A549 (cell line): ENCODE measurements around the gene SASH1. TPM values are rescaled to one million over a fixed set of nuclear protein-coding genes. Genes with fewer than 3 reads are reported as not detected.

Source experiments
- ATAC-seq, 2 experiments: fragments of 200-7000 bp in 1 of 2; fragments of >200 bp in 1 of 2; cut with Nextera tagmentation in 1 of 2; cut with Tn5 transposase in 1 of 2; 3 replicates each; pipeline versions ENCODE4 v1.8.0 to v1.9.1; 2018 to 2020; ENCODE audit warnings: mild to moderate bottlenecking in 1 of 2, moderate library complexity in 1 of 2
- CTCF ChIA-PET: fragments of 300-600 bp; sonication (Branson Sonifier 250); formaldehyde crosslinking; extraction: SDS; loops from one replicate; lab custom pipeline; 2021; ENCODE audit warnings: antibody characterized with exemption, inconsistent platforms; lab: Yijun Ruan, JAX
- POLR2A ChIA-PET: fragments of 350-600 bp; formaldehyde crosslinking; extraction: SDS; loops from one replicate; lab custom pipeline; 2021; ENCODE audit warnings: antibody characterized with exemption, inconsistent platforms; lab: Yijun Ruan, JAX
- DNase-seq, 2 experiments: peaks; one replicate each; pipeline versions ENCODE4 v3.0.0 to v3.0.0-alpha.2; 2011 to 2016; ENCODE audit warnings: low read depth in 1 of 2, low spot score in 1 of 2
- FAIRE-seq: peaks from 2 replicates; lab custom pipeline; 2011; peaks lifted over from hg19 to GRCh38; lab: Jason Lieb, UNC
- H3K27ac ChIP-seq, 2 experiments: fragments of >200 bp; sonication (Bioruptor Twin); formaldehyde crosslinking; 3 replicates each; pipeline ENCODE4 v1.5.1; 2016 to 2017
- H3K4me1 ChIP-seq: fragments of >200 bp; sonication (Bioruptor Twin); formaldehyde crosslinking; 3 replicates; pipeline ENCODE4 v1.6.1; 2016
- H3K4me2 ChIP-seq: fragments of >200 bp; sonication (Bioruptor Twin); formaldehyde crosslinking; 3 replicates; pipeline ENCODE4 v1.6.1; 2016
- H3K4me3 ChIP-seq: fragments of >200 bp; sonication (Bioruptor Twin); formaldehyde crosslinking; 3 replicates; pipeline ENCODE4 v1.5.1; 2016
- H3K9me3 ChIP-seq: fragments of >200 bp; sonication (Bioruptor Twin); formaldehyde crosslinking; 3 replicates; pipeline ENCODE4 v1.6.1; 2016
- ATOH8 ChIP-seq: fragments of 250-450 bp; sonication (Bioruptor Pico); IDR thresholded peaks from 2 replicates; pipeline ENCODE4 v1.5.0; 2020; ENCODE audit warnings: low read depth, mild to moderate bottlenecking, moderate library complexity
- CBX8 ChIP-seq: fragments of 200-600 bp; sonication (generic); IDR thresholded peaks from 2 replicates; pipeline ENCODE4 v1.6.1; 2016
- CEBPB ChIP-seq, 2 experiments: fragments of >200 bp in 1 of 2; sonication (Bioruptor Twin) in 1 of 2; formaldehyde crosslinking in 1 of 2; IDR thresholded peaks; 2 replicates each; pipeline ENCODE4 v1.6.1; 2012 to 2016
- E2F6 ChIP-seq: IDR thresholded peaks from 2 replicates; pipeline ENCODE4 v1.6.1; 2012; ENCODE audit warnings: low read depth, borderline replicate concordance
- EP300 ChIP-seq, 2 experiments: fragments of >200 bp; sonication (Bioruptor Twin); formaldehyde crosslinking; IDR thresholded peaks; 2 replicates in 1 of 2; 3 replicates in 1 of 2; pipeline ENCODE4 v1.6.1; 2016 to 2017
- HEYL ChIP-seq: fragments of 250-450 bp; sonication (Bioruptor Pico); IDR thresholded peaks from 2 replicates; pipeline ENCODE4 v1.8.0; 2021; ENCODE audit warnings: mild to moderate bottlenecking, moderate library complexity
- HMGXB4 ChIP-seq: fragments of 250-450 bp; sonication (Bioruptor Pico); IDR thresholded peaks from 2 replicates; pipeline ENCODE4 v1.5.0; 2021; ENCODE audit warnings: mild to moderate bottlenecking, moderate library complexity, borderline replicate concordance
- HOXB13 ChIP-seq: fragments of 250-450 bp; sonication (Bioruptor Pico); IDR thresholded peaks from 2 replicates; pipeline ENCODE4 v1.5.0; 2020; ENCODE audit warnings: low read depth, mild to moderate bottlenecking, moderate library complexity
- HOXB5 ChIP-seq: fragments of 250-450 bp; sonication (Bioruptor Pico); IDR thresholded peaks from 2 replicates; pipeline ENCODE4 v1.5.0; 2020; ENCODE audit warnings: mild to moderate bottlenecking, moderate library complexity
- MYC ChIP-seq: IDR thresholded peaks from 2 replicates; pipeline ENCODE4 v1.6.1; 2012; ENCODE audit warnings: mild to moderate bottlenecking, inconsistent platforms, low read length, improper control_type of control experiment, borderline replicate concordance
- NPAS2 ChIP-seq: fragments of 250-450 bp; sonication (Bioruptor Pico); IDR thresholded peaks from 2 replicates; pipeline ENCODE4 v1.8.0; 2022; ENCODE audit warnings: mild to moderate bottlenecking, moderate library complexity, borderline replicate concordance
- POLR2AphosphoS2 ChIP-seq: conservative IDR thresholded peaks from 2 replicates; pipeline ENCODE4 v1.6.1; 2012; ENCODE audit warnings: low read length, improper control_type of control experiment, inconsistent platforms
- RARB ChIP-seq: fragments of 250-450 bp; sonication (Bioruptor Pico); IDR thresholded peaks from 2 replicates; pipeline ENCODE4 v1.8.0; 2021; ENCODE audit warnings: mild to moderate bottlenecking, moderate library complexity
- RCOR1 ChIP-seq: fragments of 150-350 bp; IDR thresholded peaks from 2 replicates; pipeline ENCODE4 v1.6.1; 2014; ENCODE audit warnings: antibody characterized with exemption, low read length, low read depth
- RNF2 ChIP-seq: fragments of 200-600 bp; sonication (generic); IDR thresholded peaks from 2 replicates; pipeline ENCODE4 v1.6.1; 2016; ENCODE audit warnings: low read depth, mild to moderate bottlenecking, antibody characterized with exemption, moderate library complexity, borderline replicate concordance
- ZFP36 ChIP-seq: fragments of 450-650 bp; IDR thresholded peaks from 2 replicates; pipeline ENCODE4 v1.6.1; 2014; ENCODE audit warnings: borderline replicate concordance; ENCODE audit not compliant: partially characterized antibody
- WGBS: methylation state at CpG from one replicate; pipeline ENCODE4 v1.1.6; 2017; ENCODE audit errors: missing lambda C conversion rate; 5-methylcytosine and 5-hydroxymethylcytosine counted together
- polyA plus RNA-seq, 4 experiments: library from polyadenylated mRNA; depleted of rRNA in 3 of 4; stranded (reverse); fragments of >200 nt; fragmentation: RNase III in 1 of 4; extraction: RNeasy Plus Mini Kit Qiagen cat#74134 plus additional on column Dnase treatment in 1 of 4; gene quantifications; 2 replicates in 3 of 4; 3 replicates in 1 of 4; pipeline ENCODE4 v1.2.3, GENCODE V29; 2011 to 2017
- TF ChIP-seq, protein P1 (sequence below): fragments of >200 bp; sonication (Bioruptor Twin); formaldehyde crosslinking; IDR thresholded peaks from 3 replicates; pipeline ENCODE4 v1.5.1; 2016

SASH1 gene
- polyA plus RNA-seq, 2 of the 4 experiments (the other 2 are of a cell fraction), result 2.5 to 3.0 TPM

- ATAC-seq, result no peak
- H3K9me3 ChIP-seq, result no peaks in the 10 kb centered on the region
- H3K4me1 ChIP-seq, result no peaks in the 10 kb centered on the region
- no peak overlapping the region for H3K4me3 ChIP-seq
- no peak overlapping the region for H3K27ac ChIP-seq
- ChIA-PET CTCF (interaction anchor here (0.6 to 2.2 kb wide), 2 partner anchors 13 to 698 kb away, joined by 4 to 7 read pairs; no protein-coding TSS in a partner anchor), POLR2A (no interaction called here)
- no peak for DNase-seq
- no peak for FAIRE-seq
- no peak overlapping the region for H3K4me2 ChIP-seq
- TF ChIP-seq CBX8, result no peak
- no peak for TF ChIP-seq RCOR1
- no peak for TF ChIP-seq NPAS2
- TF ChIP-seq CEBPB (IDR thresholded peaks at IDR 0.05), result no peak
- TF ChIP-seq RNF2, result no peak
- TF ChIP-seq HOXB5, result no peak
- no peak for TF ChIP-seq HMGXB4 (CRISPR knock-in tag)
- no peak for TF ChIP-seq HOXB13 (CRISPR knock-in tag)
- TF ChIP-seq MYC, result no peak
- no peak for TF ChIP-seq RARB
- TF ChIP-seq EP300 (IDR thresholded peaks at IDR 0.05), result no peak
- no peak for TF ChIP-seq POLR2AphosphoS2
- TF ChIP-seq, protein P1, sequence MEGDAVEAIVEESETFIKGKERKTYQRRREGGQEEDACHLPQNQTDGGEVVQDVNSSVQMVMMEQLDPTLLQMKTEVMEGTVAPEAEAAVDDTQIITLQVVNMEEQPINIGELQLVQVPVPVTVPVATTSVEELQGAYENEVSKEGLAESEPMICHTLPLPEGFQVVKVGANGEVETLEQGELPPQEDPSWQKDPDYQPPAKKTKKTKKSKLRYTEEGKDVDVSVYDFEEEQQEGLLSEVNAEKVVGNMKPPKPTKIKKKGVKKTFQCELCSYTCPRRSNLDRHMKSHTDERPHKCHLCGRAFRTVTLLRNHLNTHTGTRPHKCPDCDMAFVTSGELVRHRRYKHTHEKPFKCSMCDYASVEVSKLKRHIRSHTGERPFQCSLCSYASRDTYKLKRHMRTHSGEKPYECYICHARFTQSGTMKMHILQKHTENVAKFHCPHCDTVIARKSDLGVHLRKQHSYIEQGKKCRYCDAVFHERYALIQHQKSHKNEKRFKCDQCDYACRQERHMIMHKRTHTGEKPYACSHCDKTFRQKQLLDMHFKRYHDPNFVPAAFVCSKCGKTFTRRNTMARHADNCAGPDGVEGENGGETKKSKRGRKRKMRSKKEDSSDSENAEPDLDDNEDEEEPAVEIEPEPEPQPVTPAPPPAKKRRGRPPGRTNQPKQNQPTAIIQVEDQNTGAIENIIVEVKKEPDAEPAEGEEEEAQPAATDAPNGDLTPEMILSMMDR, result no peak
- no peak for TF ChIP-seq E2F6
- 48% methylated on average over 6 of the region's 9 CpGs for WGBS
These were observed 221.9 kb downstream of the SASH1 start for GRCh38 chr6:148564494-148565035.

GRCh38 chr6:148565321-148565926, 222.8 kb downstream of the SASH1 start:
- FAIRE-seq, result no peak
- ATAC-seq, result no peak
- ChIA-PET CTCF (no interaction called here), POLR2A (no interaction called here)
- H3K27ac ChIP-seq, result no peak overlapping the region
- no peak for DNase-seq
- H3K9me3 ChIP-seq, result no peaks in the 10 kb centered on the region
- WGBS, result 77% methylated on average over 6 of the region's 8 CpGs
- H3K4me3 ChIP-seq, result no peak overlapping the region
- TF ChIP-seq ATOH8 (CRISPR knock-in tag) (no peak), ZFP36 (no peak), HEYL (no peak), NPAS2 (no peak)
- TF ChIP-seq, protein P1, result no peak
- TF ChIP-seq, all 56 proteins: peak for 0
- no peak overlapping the region for H3K4me2 ChIP-seq
- H3K4me1 ChIP-seq, result no peaks in the 10 kb centered on the region
